Neural progenitor cell (in vitro differentiated cells): ENCODE measurements around the gene ZBTB46. TPM values are rescaled to one million over a fixed set of nuclear protein-coding genes. Genes with fewer than 3 reads are reported as not detected.
A peak's percentile ranks its signal among the peaks of the same experiment; 100 is the strongest.

ENCODE experiments used
- DNase-seq: peaks from one replicate; pipeline ENCODE4 v3.0.0-alpha.2; 2016; ENCODE audit warnings: low spot score
- H2AFZ ChIP-seq: fragments of 200-600 bp; sonication (generic); replicated peaks from 2 replicates; pipeline ENCODE4 v1.6.1; 2016; ENCODE audit warnings: antibody characterized with exemption
- H3F3A ChIP-seq: fragments of 200-600 bp; sonication (generic); 2 replicates; pipeline ENCODE4 v1.6.1; 2016; ENCODE audit warnings: antibody characterized with exemption, low read depth
- H3K27ac ChIP-seq: fragments of 200-600 bp; sonication (generic); 2 replicates; pipeline ENCODE4 v1.5.1; 2016; ENCODE audit warnings: mild to moderate bottlenecking
- H3K27me3 ChIP-seq: fragments of 200-600 bp; sonication (generic); 2 replicates; pipeline ENCODE4 v1.6.1; 2016; ENCODE audit warnings: mild to moderate bottlenecking, moderate library complexity
- H3K36me3 ChIP-seq: fragments of 200-600 bp; sonication (generic); 2 replicates; pipeline ENCODE4 v1.5.1; 2016
- H3K4me1 ChIP-seq: fragments of 200-600 bp; sonication (generic); 2 replicates; pipeline ENCODE4 v1.6.1; 2016; ENCODE audit warnings: mixed run types
- H3K4me2 ChIP-seq: fragments of 200-600 bp; sonication (generic); 2 replicates; pipeline ENCODE4 v1.6.1; 2016
- H3K4me3 ChIP-seq: fragments of 200-600 bp; sonication (generic); 2 replicates; pipeline ENCODE4 v1.5.1; 2016
- H3K79me2 ChIP-seq: fragments of 200-600 bp; sonication (generic); 2 replicates; pipeline ENCODE4 v1.6.1; 2016; ENCODE audit warnings: low read depth
- H3K9ac ChIP-seq: fragments of 200-600 bp; sonication (generic); 2 replicates; pipeline ENCODE4 v1.6.1; 2016
- H3K9me3 ChIP-seq: fragments of 200-600 bp; sonication (generic); 2 replicates; pipeline ENCODE4 v1.5.1; 2016; ENCODE audit warnings: low read depth
- H4K20me1 ChIP-seq: fragments of 200-600 bp; sonication (generic); 2 replicates; pipeline ENCODE4 v1.6.1; 2016; ENCODE audit warnings: low read depth
- H3K27ac Mint-ChIP-seq: 3 replicates; pipeline ENCODE4 v1.8.0; 2021; ENCODE audit warnings: mixed read lengths
- H3K27me3 Mint-ChIP-seq: 2 replicates; pipeline ENCODE4 v1.8.0; 2022; ENCODE audit warnings: low read depth, mild to moderate bottlenecking, inconsistent platforms, moderate library complexity, mixed read lengths; ENCODE audit not compliant: insufficient read depth
- H3K36me3 Mint-ChIP-seq: 3 replicates; pipeline ENCODE4 v1.8.0; 2021; ENCODE audit warnings: mixed read lengths
- H3K4me1 Mint-ChIP-seq: 3 replicates; pipeline ENCODE4 v1.8.0; 2021; ENCODE audit warnings: mixed read lengths
- H3K4me3 Mint-ChIP-seq: 3 replicates; pipeline ENCODE4 v1.8.0; 2021; ENCODE audit warnings: mild to moderate bottlenecking, moderate library complexity, mixed read lengths
- H3K9me3 Mint-ChIP-seq: 3 replicates; pipeline ENCODE4 v1.8.0; 2020; ENCODE audit warnings: mixed read lengths
- EZH2 ChIP-seq: fragments of 200-600 bp; sonication (generic); IDR thresholded peaks from 2 replicates; pipeline ENCODE4 v1.6.1; 2017; ENCODE audit warnings: antibody characterized with exemption, mild to moderate bottlenecking, moderate library complexity
- EZH2phosphoT487 ChIP-seq: fragments of 200-600 bp; sonication (generic); IDR thresholded peaks from 2 replicates; pipeline ENCODE4 v1.6.1; 2017; ENCODE audit warnings: antibody characterized with exemption
- total RNA-seq: library from RNA; depleted of rRNA; stranded (reverse); fragments of >200 nt; gene quantifications from 2 replicates; pipeline ENCODE4 v1.2.3, GENCODE V29; 2015; ENCODE audit warnings: low replicate concordance
- TF ChIP-seq, protein P1 (sequence below): fragments of 200-600 bp; sonication (generic); IDR thresholded peaks from 2 replicates; pipeline ENCODE4 v1.5.1; 2017; ENCODE audit warnings: antibody characterized with exemption, mild to moderate bottlenecking

The ZBTB46 gene
- total RNA-seq, 1 donor from 2014 or later: 8.1 TPM

DNA sequence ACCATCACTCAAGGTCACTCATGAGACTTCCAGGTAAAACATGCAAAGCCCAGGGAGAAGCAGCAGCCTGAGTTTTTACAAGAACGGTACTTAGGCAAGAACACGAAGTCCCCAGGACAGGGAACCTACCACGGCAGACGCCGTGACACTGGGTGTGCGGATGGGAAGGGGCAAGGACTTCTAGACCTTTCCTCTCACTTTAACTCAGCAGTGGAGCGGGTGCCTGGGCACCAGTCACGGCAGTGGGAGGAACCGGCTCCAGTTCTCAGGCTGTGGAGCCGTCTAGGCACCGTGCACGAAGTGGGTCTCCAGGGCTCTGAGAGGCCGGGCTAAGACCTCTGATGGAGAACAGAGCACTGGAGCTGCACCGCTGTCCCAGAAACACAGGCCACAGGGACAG, 2.5 kb downstream of the ZBTB46 start:
- no peak for DNase-seq
- H3K27me3 ChIP-seq: peaks cover 43% of the 10 kb centered on the region
- no peaks in the 10 kb centered on the region for H3K9me3 ChIP-seq
- H3K27ac ChIP-seq: no peak overlapping the region
- peaks cover 11% of the 10 kb centered on the region for H3K79me2 ChIP-seq
- H3K27me3 Mint-ChIP-seq: peaks cover 16% of the 10 kb centered on the region
- H4K20me1 ChIP-seq: peaks cover 47% of the 10 kb centered on the region
- TF ChIP-seq EZH2phosphoT487 (no peak), EZH2 (no peak)
- TF ChIP-seq, protein P1, sequence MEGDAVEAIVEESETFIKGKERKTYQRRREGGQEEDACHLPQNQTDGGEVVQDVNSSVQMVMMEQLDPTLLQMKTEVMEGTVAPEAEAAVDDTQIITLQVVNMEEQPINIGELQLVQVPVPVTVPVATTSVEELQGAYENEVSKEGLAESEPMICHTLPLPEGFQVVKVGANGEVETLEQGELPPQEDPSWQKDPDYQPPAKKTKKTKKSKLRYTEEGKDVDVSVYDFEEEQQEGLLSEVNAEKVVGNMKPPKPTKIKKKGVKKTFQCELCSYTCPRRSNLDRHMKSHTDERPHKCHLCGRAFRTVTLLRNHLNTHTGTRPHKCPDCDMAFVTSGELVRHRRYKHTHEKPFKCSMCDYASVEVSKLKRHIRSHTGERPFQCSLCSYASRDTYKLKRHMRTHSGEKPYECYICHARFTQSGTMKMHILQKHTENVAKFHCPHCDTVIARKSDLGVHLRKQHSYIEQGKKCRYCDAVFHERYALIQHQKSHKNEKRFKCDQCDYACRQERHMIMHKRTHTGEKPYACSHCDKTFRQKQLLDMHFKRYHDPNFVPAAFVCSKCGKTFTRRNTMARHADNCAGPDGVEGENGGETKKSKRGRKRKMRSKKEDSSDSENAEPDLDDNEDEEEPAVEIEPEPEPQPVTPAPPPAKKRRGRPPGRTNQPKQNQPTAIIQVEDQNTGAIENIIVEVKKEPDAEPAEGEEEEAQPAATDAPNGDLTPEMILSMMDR: no peak
- H3K4me1 Mint-ChIP-seq: peaks cover 30% of the 10 kb centered on the region
- H3K9ac ChIP-seq: no peak overlapping the region
- no peaks in the 10 kb centered on the region for H3K9me3 Mint-ChIP-seq
- H3K36me3 ChIP-seq: no peaks in the 10 kb centered on the region
- no peak overlapping the region for H2AFZ ChIP-seq
- H3F3A ChIP-seq: peaks cover 46% of the 10 kb centered on the region
- peaks cover 17% of the 10 kb centered on the region for H3K4me1 ChIP-seq
- H3K4me3 Mint-ChIP-seq: peak overlapping the region; percentile 91
- H3K36me3 Mint-ChIP-seq: peaks cover 5% of the 10 kb centered on the region
- H3K4me3 ChIP-seq: no peak overlapping the region
- no peak overlapping the region for H3K27ac Mint-ChIP-seq
- peak overlapping the region; percentile 82 for H3K4me2 ChIP-seq

DNA sequence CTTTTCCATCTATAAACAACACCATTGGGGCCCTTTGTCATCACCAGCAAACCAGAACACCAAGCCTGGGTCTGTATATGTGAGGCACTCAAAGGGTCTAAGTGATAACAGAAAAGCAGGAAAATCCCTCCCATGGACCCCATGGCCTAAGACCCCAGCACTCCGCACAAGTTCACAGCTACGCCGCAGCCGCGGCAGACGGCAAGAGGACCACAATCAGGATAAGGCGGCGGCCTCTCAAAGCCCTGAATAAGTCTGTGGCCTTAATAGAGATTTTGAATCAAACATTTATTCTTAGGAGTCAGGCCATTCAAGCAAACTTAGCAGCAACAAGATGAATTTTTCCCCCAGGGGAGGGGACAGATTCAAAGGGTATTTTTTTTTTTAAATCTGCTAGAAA, 2.9 kb downstream of the ZBTB46 start:
- H3K27ac ChIP-seq: no peak overlapping the region
- H2AFZ ChIP-seq: no peak overlapping the region
- H3K9ac ChIP-seq: no peak overlapping the region
- H3K27me3 Mint-ChIP-seq: peaks cover 16% of the 10 kb centered on the region
- H4K20me1 ChIP-seq: peaks cover 47% of the 10 kb centered on the region
- no peak overlapping the region for H3K4me3 ChIP-seq
- H3K9me3 ChIP-seq: no peaks in the 10 kb centered on the region
- H3K79me2 ChIP-seq: peaks cover 11% of the 10 kb centered on the region
- H3K4me3 Mint-ChIP-seq: peak overlapping the region; percentile 13
- H3F3A ChIP-seq: peaks cover 44% of the 10 kb centered on the region
- no peaks in the 10 kb centered on the region for H3K36me3 ChIP-seq
- TF ChIP-seq EZH2phosphoT487 (no peak), EZH2 (no peak)
- TF ChIP-seq, protein P1: no peak
- H3K4me2 ChIP-seq: no peak overlapping the region
- H3K4me1 ChIP-seq: peaks cover 17% of the 10 kb centered on the region
- peaks cover 39% of the 10 kb centered on the region for H3K27me3 ChIP-seq
- no peak overlapping the region for H3K27ac Mint-ChIP-seq
- no peak for DNase-seq
- H3K9me3 Mint-ChIP-seq: no peaks in the 10 kb centered on the region
- H3K36me3 Mint-ChIP-seq: peaks cover 5% of the 10 kb centered on the region
- H3K4me1 Mint-ChIP-seq: peaks cover 29% of the 10 kb centered on the region

DNA sequence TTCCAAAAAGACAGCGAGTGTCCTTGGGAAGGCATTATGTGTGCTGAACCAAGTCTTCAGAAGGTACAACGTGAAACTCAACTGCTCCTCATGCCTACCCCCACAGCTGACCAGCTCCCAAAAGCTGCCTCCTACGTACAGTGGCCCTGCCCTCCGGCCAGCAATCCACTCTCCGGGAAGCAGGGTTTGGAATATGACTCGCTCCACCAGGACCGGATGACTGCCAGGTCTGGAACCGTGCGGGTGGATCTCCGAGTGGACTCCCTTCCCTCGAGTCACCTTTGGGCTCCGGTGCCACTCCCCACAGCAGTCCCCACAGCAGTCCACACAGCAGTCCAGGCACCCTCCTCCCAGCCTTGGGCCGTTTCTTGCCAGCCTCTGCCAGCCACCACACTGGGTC, 4.3 kb downstream of the ZBTB46 start:
- peaks cover 17% of the 10 kb centered on the region for H3K4me1 ChIP-seq
- no peaks in the 10 kb centered on the region for H3K36me3 ChIP-seq
- H3K4me2 ChIP-seq: no peak overlapping the region
- no peak overlapping the region for H3K4me3 Mint-ChIP-seq
- H3K27ac Mint-ChIP-seq: no peak overlapping the region
- H3K9me3 ChIP-seq: no peaks in the 10 kb centered on the region
- TF ChIP-seq, protein P1: no peak
- TF ChIP-seq EZH2 (no peak), EZH2phosphoT487 (no peak)
- no peak for DNase-seq
- H3K27me3 ChIP-seq: peaks cover 26% of the 10 kb centered on the region
- peaks cover 30% of the 10 kb centered on the region for H3F3A ChIP-seq
- peaks cover 49% of the 10 kb centered on the region for H4K20me1 ChIP-seq
- peaks cover 5% of the 10 kb centered on the region for H3K36me3 Mint-ChIP-seq
- peaks cover 29% of the 10 kb centered on the region for H3K4me1 Mint-ChIP-seq
- H3K27ac ChIP-seq: no peak overlapping the region
- no peak overlapping the region for H3K9ac ChIP-seq
- H3K79me2 ChIP-seq: peaks cover 13% of the 10 kb centered on the region
- peaks cover 9% of the 10 kb centered on the region for H3K27me3 Mint-ChIP-seq
- no peak overlapping the region for H2AFZ ChIP-seq
- no peaks in the 10 kb centered on the region for H3K9me3 Mint-ChIP-seq
- H3K4me3 ChIP-seq: no peak overlapping the region
